MCF 10A (cell line): ENCODE results near the gene MYRIP. TPM values are rescaled to one million over a fixed set of nuclear protein-coding genes. Genes with fewer than 3 reads are reported as not detected.

Experiments
- BruUV-seq: library from RNA; stranded (reverse); fragments of 400-500 nt; replicated peaks from 2 replicates; lab custom pipeline; 2021; lab: Mats Ljungman, UMichigan
- CTCF ChIA-PET: fragments of 300-600 bp; sonication (Branson Sonifier 250); formaldehyde crosslinking; extraction: SDS; loops from one replicate; lab custom pipeline; 2021; ENCODE audit warnings: antibody characterized with exemption, inconsistent platforms; lab: Yijun Ruan, JAX
- POLR2A ChIA-PET: fragments of 300-600, 350-650 bp; sonication (Branson Sonifier 250); formaldehyde crosslinking; extraction: SDS; loops from one replicate; lab custom pipeline; 2020; ENCODE audit warnings: antibody characterized with exemption, inconsistent platforms; lab: Yijun Ruan, JAX
- DNase-seq: peaks from one replicate; pipeline ENCODE4 v3.0.0-alpha.2; 2018; ENCODE audit not compliant: unreplicated experiment
- H3K27ac Mint-ChIP-seq: one replicate; pipeline ENCODE4 v1.8.0; 2022; ENCODE audit warnings: mild to moderate bottlenecking, low read depth, mixed read lengths; ENCODE audit not compliant: unreplicated experiment
- H3K27me3 Mint-ChIP-seq: one replicate; pipeline ENCODE4 v1.8.0; 2022; ENCODE audit warnings: mixed read lengths; ENCODE audit not compliant: insufficient read depth, unreplicated experiment
- H3K36me3 Mint-ChIP-seq: one replicate; pipeline ENCODE4 v1.8.0; 2022; ENCODE audit warnings: mild to moderate bottlenecking, moderate library complexity, mixed read lengths; ENCODE audit not compliant: insufficient read depth, unreplicated experiment
- H3K4me1 Mint-ChIP-seq: one replicate; pipeline ENCODE4 v1.8.0; 2022; ENCODE audit warnings: mixed read lengths; ENCODE audit not compliant: insufficient read depth, unreplicated experiment
- H3K4me3 Mint-ChIP-seq: one replicate; pipeline ENCODE4 v1.8.0; 2022; ENCODE audit warnings: mild to moderate bottlenecking, moderate library complexity, mixed read lengths; ENCODE audit not compliant: unreplicated experiment
- H3K9me3 Mint-ChIP-seq: one replicate; pipeline ENCODE4 v1.8.0; 2022; ENCODE audit warnings: mixed read lengths; ENCODE audit not compliant: unreplicated experiment
- intact Hi-C: fragments of 100-400 bp; cut with micrococcal nuclease; formaldehyde crosslinking; loops from 2 replicates; pipeline ENCODE4 v1.14.1; 2022
- total RNA-seq: library from RNA; stranded (reverse); gene quantifications from 2 replicates; pipeline ENCODE4 v1.2.3, GENCODE V29; 2022
- TF ChIP-seq, protein P1 (sequence below): fragments of 200-600 bp; IDR thresholded peaks from one replicate; pipeline ENCODE4 v1.8.0; 2022; ENCODE audit warnings: antibody characterized with exemption, mild to moderate bottlenecking; ENCODE audit not compliant: unreplicated experiment

Gene MYRIP
- total RNA-seq, 1 experiment from 2014 or later: 0.19 TPM

DNA sequence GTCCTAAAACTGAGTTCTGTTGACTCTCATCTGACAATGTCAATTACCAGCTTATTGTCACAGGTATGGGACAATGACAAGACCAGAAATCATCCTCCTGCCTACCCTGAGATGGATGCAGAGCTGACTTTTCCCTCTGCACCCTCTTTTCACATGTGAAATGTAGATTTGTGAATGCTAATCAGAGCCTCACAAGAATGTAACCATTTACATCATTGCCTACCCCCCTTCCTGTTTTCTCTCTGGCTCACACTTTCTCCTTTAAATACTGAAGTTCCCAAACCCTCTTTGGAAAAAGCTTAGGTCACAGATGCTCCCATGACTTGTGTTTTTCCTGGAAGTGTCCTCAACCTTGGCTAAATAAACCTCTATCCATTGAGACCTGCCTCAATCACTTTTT, 228.2 kb downstream of the MYRIP start:
- no TSS peak for BruUV-seq
- ChIA-PET POLR2A (interaction anchor here (0.7 to 2.0 kb wide), 3 partner anchors 10 to 241 kb away, joined by 4 to 7 read pairs (median 5); no protein-coding TSS in a partner anchor), CTCF (no interaction called here)
- no peaks in the 10 kb centered on the region for H3K27me3 Mint-ChIP-seq
- no peaks in the 10 kb centered on the region for H3K4me1 Mint-ChIP-seq
- TF ChIP-seq, protein P1, sequence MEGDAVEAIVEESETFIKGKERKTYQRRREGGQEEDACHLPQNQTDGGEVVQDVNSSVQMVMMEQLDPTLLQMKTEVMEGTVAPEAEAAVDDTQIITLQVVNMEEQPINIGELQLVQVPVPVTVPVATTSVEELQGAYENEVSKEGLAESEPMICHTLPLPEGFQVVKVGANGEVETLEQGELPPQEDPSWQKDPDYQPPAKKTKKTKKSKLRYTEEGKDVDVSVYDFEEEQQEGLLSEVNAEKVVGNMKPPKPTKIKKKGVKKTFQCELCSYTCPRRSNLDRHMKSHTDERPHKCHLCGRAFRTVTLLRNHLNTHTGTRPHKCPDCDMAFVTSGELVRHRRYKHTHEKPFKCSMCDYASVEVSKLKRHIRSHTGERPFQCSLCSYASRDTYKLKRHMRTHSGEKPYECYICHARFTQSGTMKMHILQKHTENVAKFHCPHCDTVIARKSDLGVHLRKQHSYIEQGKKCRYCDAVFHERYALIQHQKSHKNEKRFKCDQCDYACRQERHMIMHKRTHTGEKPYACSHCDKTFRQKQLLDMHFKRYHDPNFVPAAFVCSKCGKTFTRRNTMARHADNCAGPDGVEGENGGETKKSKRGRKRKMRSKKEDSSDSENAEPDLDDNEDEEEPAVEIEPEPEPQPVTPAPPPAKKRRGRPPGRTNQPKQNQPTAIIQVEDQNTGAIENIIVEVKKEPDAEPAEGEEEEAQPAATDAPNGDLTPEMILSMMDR: no peak
- no peak overlapping the region for H3K27ac Mint-ChIP-seq
- no peak overlapping the region for H3K4me3 Mint-ChIP-seq
- intact Hi-C loops: no loop called here
- no peaks in the 10 kb centered on the region for H3K9me3 Mint-ChIP-seq
- no peak for DNase-seq
- H3K36me3 Mint-ChIP-seq: no peaks in the 10 kb centered on the region

DNA sequence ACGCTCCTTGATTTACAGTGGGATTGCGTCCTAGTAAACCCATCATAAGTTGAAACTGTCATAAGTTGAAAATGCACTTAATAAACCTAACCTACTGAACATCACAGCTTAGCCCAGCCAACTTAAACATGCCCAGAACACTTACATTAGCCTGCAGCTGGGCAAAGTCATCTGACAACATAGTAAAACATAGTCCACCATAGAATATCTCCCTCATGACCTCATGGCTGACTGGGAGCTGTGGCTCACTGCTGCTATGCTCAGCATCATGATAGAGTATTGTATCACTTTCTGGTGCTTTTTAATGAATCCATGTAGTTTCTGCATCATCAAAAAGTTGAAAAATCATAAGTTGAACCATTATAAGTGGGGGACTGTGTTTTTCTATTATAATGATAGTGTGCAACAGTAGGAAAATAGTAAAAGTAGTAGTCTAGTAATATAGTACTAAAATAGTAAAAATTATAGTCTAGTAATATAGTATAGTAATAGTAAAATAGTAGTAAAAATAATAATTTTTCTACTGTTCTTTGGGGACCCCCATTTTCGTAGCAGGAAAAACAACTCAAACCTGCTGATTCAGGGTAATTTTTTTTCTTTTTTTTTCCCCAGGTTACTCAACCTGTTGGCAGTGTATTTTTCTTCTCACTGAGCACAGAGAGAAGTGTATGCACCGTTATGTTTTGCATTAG, 233.5 kb downstream of the MYRIP start:
- no peak for DNase-seq
- CTCF ChIA-PET: interaction anchor here (0.5 to 2.5 kb wide), 5 partner anchors 13 to 281 kb away, joined by 4 to 8 read pairs (median 4); no protein-coding TSS in a partner anchor
- no peak overlapping the region for H3K27ac Mint-ChIP-seq
- POLR2A ChIA-PET: interaction anchor here (0.9 to 3.2 kb wide), 6 partner anchors 12 to 371 kb away, joined by 3 to 19 read pairs (median 5); no protein-coding TSS in a partner anchor
- no peaks in the 10 kb centered on the region for H3K4me1 Mint-ChIP-seq
- no peaks in the 10 kb centered on the region for H3K9me3 Mint-ChIP-seq
- BruUV-seq: no TSS peak
- no peaks in the 10 kb centered on the region for H3K27me3 Mint-ChIP-seq
- intact Hi-C loops: no loop called here
- no peak overlapping the region for H3K4me3 Mint-ChIP-seq
- no peaks in the 10 kb centered on the region for H3K36me3 Mint-ChIP-seq
- TF ChIP-seq, protein P1: no peak

DNA sequence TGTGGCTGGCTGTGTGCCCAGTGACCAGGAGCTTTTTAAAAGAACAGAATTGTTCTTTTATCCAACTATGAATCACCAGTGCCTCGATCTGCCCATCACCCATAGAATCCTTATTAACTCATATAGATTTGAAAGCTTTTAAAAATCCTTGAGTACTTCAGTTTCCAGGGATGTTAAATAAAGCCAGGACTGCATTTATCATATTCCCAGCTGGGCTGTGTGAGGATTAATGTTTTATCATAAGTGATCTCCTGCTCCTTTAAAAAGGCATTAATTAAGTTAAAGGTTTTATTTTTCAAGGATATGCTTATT, 234.0 kb downstream of the MYRIP start:
- no peaks in the 10 kb centered on the region for H3K36me3 Mint-ChIP-seq
- no peaks in the 10 kb centered on the region for H3K9me3 Mint-ChIP-seq
- no peak overlapping the region for H3K27ac Mint-ChIP-seq
- intact Hi-C loops: no loop called here
- no TSS peak for BruUV-seq
- no peak overlapping the region for H3K4me3 Mint-ChIP-seq
- H3K4me1 Mint-ChIP-seq: no peaks in the 10 kb centered on the region
- CTCF ChIA-PET: interaction anchor here (0.6 to 2.5 kb wide), 4 partner anchors 13 to 282 kb away, joined by 4 to 8 read pairs (median 6); no protein-coding TSS in a partner anchor
- peak; percentile 93 for DNase-seq
- H3K27me3 Mint-ChIP-seq: no peaks in the 10 kb centered on the region
- TF ChIP-seq, protein P1: no peak
- POLR2A ChIA-PET: interaction anchor here (0.9 to 3.2 kb wide), 8 partner anchors 12 to 372 kb away, joined by 3 to 19 read pairs (median 6); no protein-coding TSS in a partner anchor

DNA sequence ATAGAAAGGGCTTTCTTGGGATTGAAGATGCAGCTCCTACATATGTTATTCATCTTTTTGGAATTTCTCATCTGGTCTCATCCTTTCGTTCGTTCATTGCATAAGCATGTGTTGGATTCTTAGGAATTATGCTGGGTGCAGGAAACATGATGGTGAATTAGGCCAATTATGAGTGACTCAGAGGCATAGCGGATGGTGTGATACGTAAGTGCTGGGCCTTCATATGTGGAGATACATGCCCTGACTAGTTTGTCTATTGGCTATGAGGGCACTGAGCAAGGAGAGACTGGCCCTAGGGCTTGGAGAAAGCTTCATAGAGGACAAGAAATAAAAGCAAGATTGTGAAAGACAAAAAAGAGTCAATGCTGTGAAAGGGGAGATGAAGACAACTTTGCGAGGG, 235.1 kb downstream of the MYRIP start:
- ChIA-PET POLR2A (interaction anchor here (0.6 to 3.2 kb wide), 17 partner anchors 11 to 513 kb away, joined by 3 to 19 read pairs (median 3); no protein-coding TSS in a partner anchor), CTCF (interaction anchor here (0.7 to 2.5 kb wide), 5 partner anchors 12 to 270 kb away, joined by 3 to 8 read pairs (median 4); no protein-coding TSS in a partner anchor)
- BruUV-seq: no TSS peak
- peaks cover 4% of the 10 kb centered on the region for H3K36me3 Mint-ChIP-seq
- no peaks in the 10 kb centered on the region for H3K27me3 Mint-ChIP-seq
- DNase-seq: peak; percentile 96
- no peak overlapping the region for H3K4me3 Mint-ChIP-seq
- TF ChIP-seq, protein P1: no peak
- no peaks in the 10 kb centered on the region for H3K4me1 Mint-ChIP-seq
- intact Hi-C loops: no loop called here
- no peaks in the 10 kb centered on the region for H3K9me3 Mint-ChIP-seq
- no peak overlapping the region for H3K27ac Mint-ChIP-seq
